ENCODE data around the gene PLD4.
A peak's percentile ranks its signal among the peaks of the same experiment; 100 is the strongest.

The PLD4 gene

DNA sequence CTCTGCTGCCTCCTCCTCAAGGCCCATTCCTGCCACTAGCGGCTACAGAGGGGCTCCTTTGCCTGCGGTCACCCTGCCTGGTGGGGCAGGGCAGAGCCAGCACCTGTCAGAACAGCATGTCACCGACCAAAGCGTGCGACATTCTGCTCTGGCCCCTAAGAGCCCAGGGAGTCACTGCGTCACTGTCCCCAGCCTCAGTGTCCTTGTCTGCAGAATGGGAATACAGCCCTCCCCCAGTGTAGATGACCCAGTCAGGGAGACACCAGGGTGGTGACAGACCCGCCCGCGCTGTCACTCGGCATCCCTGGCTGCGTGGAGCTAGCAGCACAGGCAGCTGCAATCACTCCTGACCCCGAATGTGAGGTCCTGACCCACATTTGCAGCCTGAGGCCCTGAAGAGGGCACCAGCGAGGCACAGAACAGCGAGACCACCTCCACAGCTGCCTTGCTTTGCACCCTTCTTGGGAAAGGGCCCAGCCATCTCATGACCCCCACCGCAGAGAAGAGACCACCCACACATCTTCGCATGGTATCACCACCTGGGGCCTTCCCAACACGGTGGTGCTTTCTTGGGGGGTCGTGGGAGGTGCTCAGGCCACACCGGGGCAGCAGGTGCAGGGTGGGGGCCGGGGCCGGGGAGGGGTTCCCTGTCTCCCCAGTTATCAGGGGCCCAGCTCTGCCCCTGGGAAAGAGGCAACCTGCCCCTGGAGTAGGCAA lies 51.0 kb downstream of the PLD4 start:
- TF ChIP-seq, protein P1, sequence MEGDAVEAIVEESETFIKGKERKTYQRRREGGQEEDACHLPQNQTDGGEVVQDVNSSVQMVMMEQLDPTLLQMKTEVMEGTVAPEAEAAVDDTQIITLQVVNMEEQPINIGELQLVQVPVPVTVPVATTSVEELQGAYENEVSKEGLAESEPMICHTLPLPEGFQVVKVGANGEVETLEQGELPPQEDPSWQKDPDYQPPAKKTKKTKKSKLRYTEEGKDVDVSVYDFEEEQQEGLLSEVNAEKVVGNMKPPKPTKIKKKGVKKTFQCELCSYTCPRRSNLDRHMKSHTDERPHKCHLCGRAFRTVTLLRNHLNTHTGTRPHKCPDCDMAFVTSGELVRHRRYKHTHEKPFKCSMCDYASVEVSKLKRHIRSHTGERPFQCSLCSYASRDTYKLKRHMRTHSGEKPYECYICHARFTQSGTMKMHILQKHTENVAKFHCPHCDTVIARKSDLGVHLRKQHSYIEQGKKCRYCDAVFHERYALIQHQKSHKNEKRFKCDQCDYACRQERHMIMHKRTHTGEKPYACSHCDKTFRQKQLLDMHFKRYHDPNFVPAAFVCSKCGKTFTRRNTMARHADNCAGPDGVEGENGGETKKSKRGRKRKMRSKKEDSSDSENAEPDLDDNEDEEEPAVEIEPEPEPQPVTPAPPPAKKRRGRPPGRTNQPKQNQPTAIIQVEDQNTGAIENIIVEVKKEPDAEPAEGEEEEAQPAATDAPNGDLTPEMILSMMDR (IDR thresholded peaks at IDR 0.05; ENCODE audit: insufficient read depth, low read depth, low read length, missing control alignments) = peak; percentile 30
- no peak overlapping the region for H3K4me3 ChIP-seq (ENCODE audit: low read depth, low read length)
- peak; percentile 38 for DNase-seq (ENCODE audit: low read depth)

DNA sequence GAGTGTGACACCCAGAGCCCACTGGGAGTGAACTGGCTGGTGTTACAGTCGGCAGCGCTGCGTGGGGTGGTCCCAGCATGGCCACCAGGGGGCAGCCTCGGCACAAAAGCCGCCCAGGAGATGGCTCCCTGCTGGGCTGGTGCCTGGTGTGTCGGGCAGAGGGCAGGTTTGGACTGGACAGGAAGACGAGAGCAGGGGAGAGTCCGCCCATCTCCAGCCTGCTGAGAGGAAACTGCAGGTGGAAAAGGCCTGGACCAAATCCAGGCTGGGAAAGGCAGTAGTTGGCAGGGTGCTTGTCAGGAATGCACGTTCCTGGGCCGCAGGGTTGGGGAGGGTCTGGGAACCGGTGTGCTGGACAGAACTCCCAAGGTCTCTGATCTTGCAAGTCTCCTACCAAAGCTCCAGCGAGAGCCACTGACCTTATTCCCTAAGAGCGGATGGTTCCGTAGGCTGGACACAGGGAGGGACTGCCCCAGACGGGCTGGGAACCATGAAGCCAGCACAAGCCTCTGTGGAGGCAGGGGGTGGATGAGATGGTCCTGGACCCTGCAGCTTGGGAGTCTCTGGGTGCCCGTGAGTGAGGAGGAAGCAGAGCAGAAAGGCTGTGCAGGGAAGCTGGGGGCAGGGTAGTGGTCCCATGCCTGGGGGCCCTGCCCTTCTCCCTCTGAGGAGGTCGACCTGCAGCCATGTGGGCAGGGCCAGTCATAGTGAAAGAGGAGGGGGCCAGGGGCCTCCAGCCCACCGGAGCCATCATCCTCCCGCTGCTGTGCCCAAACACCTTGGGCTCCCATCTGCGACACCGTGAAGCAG lies 51.7 kb downstream of the PLD4 start:
- TF ChIP-seq, protein P1 (IDR thresholded peaks at IDR 0.05; ENCODE audit: insufficient read depth, low read depth, low read length, missing control alignments) = peak; percentile 94
- DNase-seq (ENCODE audit: low read depth) = peak; percentile 83
- H3K4me3 ChIP-seq (ENCODE audit: low read depth, low read length) = no peak overlapping the region

DNA sequence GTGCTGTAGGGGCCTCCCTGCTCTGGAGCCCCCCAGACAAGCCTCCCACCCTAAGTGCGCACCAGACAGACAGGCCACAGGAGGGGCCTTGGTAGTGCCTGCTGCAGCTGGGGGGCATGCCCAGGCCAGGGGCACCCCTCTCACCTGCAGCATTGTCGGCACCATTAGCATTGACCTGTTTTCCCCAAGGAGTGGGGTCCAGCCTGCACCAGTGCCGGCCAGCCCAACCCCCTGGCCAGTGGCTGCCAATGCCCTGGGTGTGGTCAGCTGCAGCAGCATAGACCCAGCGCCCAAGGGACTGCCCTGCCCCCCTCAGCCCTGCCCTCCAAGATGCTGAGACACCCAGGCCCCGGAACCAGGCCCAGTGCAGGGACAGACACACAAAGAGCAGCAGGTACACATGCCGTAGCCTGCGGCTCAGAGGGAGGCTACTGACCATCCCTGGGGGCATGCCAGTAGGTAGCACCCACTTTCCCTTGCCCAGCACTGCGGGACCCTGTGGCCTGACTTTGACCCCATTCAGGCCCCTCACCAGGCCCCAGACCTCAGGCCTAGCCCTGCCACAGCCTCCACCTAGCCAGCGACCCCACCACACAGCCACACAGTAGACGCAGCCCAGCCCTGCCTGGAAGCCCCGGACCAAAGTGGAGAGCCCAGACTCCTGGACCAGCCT lies 52.5 kb downstream of the PLD4 start:
- TF ChIP-seq, protein P1 (IDR thresholded peaks at IDR 0.05; ENCODE audit: insufficient read depth, low read depth, low read length, missing control alignments) = no peak
- H3K4me3 ChIP-seq (ENCODE audit: low read depth, low read length) = no peak overlapping the region
- DNase-seq (ENCODE audit: low read depth) = no peak

- no peak for DNase-seq (ENCODE audit: low read depth)
- H3K4me3 ChIP-seq (ENCODE audit: low read depth, low read length) = no peak within 1 kb of the TSS
- TF ChIP-seq, protein P1 (IDR thresholded peaks at IDR 0.05; ENCODE audit: insufficient read depth, low read depth, low read length, missing control alignments) = no peak
Measured at GRCh38 chr14:104977681-104978653, 53.3 kb downstream of the PLD4 start, which contains the start of gene AHNAK2. AHNAK2 (minus strand) TSS chr14:104978374; CDS start chr14:104978237, 137 bp downstream.

DNA sequence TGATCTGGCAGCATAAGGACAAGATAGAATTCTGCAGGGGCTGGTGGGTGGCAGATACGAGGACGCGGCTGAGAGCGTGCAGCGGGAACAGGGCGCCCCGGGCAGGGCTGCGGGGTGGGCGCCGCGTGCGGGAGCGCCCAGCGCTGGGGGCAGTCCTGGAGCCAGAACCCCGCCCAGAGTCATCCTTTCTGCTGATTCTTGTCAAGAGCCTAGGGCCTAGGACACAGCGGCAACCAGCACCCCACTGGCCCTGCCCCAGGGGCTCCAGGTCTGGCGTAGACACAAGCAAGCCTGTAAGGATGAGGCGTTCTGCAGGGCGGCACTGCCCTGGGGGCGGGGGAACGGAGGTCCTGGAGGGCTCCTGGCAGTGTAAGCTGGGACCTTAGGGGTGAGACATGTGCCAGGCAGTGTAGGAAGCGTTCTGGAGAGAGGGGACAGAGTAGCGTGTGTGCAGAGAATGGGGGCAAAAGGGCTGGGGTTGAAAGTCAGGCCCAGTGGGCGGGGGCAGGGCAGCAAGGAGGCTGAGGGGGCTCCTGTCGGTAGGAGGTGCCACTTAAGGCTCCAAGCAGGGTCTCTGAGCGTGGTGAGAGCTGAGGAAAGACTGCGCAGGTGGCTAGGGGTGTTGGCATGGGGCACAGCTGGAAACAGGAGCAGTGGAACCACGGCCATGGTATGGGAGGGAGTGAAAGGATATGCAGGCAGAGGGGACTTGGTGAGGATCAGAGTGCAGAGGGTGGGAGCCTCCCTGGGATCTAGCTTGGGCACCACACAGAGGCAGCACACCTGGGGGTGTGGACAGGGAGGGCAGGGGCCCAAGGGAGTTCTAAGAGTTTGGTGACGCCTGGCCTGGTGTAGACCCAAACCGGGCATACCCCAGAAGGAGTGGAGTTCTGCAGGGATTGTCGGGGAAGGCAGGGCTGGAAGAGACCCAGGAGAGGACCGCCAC lies 54.3 kb downstream of the PLD4 start:
- H3K4me3 ChIP-seq (ENCODE audit: low read depth, low read length) = no peak overlapping the region
- no peak for DNase-seq (ENCODE audit: low read depth)
- TF ChIP-seq, protein P1 (IDR thresholded peaks at IDR 0.05; ENCODE audit: insufficient read depth, low read depth, low read length, missing control alignments) = no peak

All from GM12865 (cell line).